Hypothalamus (tissue), 51 donors: ENCODE measurements around the gene RALGAPA2.
"Not testable (repeated sequence)": the region's sequence is repeated elsewhere in the genome, so short reads cannot be mapped to it uniquely, and the experiment has no call there.

Experiments used
- DNase-seq, 51 donors: peaks; one replicate each; lab custom pipeline; 2025; lab: John Stamatoyannopoulos, UW

The RALGAPA2 gene

DNA sequence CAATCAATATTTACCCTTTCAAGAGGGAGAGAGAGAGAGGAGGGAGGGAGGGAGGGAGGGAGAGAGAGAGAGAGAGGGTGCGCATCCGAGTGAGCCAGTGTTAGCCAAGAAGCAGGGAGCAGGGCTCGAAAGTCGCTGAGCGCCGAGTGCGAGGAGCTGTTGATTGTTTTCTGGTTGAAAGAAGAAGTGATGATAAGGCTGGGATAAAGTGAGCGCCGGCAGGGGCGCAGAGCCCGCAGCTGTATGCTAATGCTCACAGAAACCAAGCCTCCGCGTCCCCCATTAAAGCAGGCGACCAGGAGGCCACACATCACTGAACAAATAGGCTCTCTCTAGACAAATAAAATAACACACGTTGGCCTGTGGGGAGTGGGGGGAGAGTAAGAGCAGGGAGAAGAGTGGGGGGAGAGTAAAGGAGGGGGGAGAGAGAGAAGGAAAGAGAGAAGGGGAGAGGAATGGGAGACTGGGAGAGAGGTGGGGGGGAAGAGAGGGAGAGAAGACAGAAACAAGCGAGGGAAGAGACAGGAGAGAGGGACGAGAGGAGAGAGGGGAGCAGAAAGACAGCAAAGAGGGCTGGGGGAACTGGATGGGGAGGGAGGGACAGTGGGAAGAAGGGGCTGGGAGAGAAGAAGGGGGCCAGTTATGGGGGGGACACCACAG, 349.5 kb downstream of the RALGAPA2 start:
- peak in 5 of 51 donors; percentile 9 to 40 (median 26) for DNase-seq

GRCh38 chr20:20360464-20360863, 352.0 kb downstream of the RALGAPA2 start:
- DNase-seq, result peak in 16 of 51 donors; percentile 14 to 72 (median 34)

- no peak for DNase-seq
These were observed 352.8 kb downstream of the RALGAPA2 start for GRCh38 chr20:20359628-20360027.

GRCh38 chr20:20358801-20359200, 353.6 kb downstream of the RALGAPA2 start:
- DNase-seq, result no peak

- not testable (repeated sequence) for DNase-seq
These were observed 356.9 kb downstream of the RALGAPA2 start for GRCh38 chr20:20355503-20355902.

- DNase-seq, result no peak
These were observed 358.9 kb downstream of the RALGAPA2 start for GRCh38 chr20:20353576-20353975.

GRCh38 chr20:20344476-20344875, 368.0 kb downstream of the RALGAPA2 start:
- DNase-seq, result no peak

DNA sequence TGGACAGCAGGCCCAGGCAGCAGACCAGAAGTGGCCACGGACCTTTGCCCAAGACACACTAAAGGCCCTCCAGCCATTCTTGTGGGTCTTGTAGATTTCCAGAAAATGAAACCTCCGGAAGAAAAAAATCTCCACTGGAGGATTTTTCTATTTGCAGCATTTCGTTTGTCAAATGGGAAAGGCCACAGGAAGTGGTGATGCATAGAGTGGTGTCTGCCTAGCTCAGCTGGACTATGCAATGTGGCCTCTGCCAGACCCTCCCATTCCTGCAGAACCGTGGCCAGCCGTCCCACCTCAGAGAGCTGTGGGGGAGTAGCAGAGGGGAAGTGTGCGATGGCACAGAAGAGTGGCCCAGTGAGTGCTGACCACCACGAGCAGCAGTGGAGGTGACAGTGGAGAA, 368.5 kb downstream of the RALGAPA2 start:
- no peak for DNase-seq
